B cell (primary cell): Measurements from ENCODE around the gene CTSH. TPM values are rescaled to one million over a fixed set of nuclear protein-coding genes. Genes with fewer than 3 reads are reported as not detected.

Experiments used
- ATAC-seq: fragments of 200-7000 bp; cut with Tn5 transposase; one replicate; pipeline ENCODE4 v1.10.0; 2021; ENCODE audit warnings: low read depth, mild to moderate bottlenecking, moderate number of reproducible peaks, moderate library complexity
- CTCF ChIA-PET: fragments of 350-600 bp; sonication (Branson Sonifier 250); formaldehyde crosslinking; loops from one replicate; lab custom pipeline; 2021; ENCODE audit warnings: antibody characterized with exemption, inconsistent platforms; lab: Charles Lee
- POLR2A ChIA-PET: fragments of 350-600 bp; sonication (Branson Sonifier 250); formaldehyde crosslinking; loops from one replicate; lab custom pipeline; 2021; ENCODE audit warnings: antibody characterized with exemption; lab: Charles Lee
- DNase-seq: peaks from one replicate; pipeline ENCODE4 v3.0.0; 2013
- H2AFZ ChIP-seq: 2 replicates; pipeline ENCODE4 v1.6.1; 2012; ENCODE audit warnings: mild to moderate bottlenecking, low read depth, low read length; ENCODE audit not compliant: insufficient read depth, poor library complexity, severe bottlenecking
- H3K27ac ChIP-seq, 2 donors: 1 replicate in 1 of 2; 2 replicates in 1 of 2; pipeline ENCODE4 v1.5.1; 2012 to 2013; ENCODE audit warnings: low read length in 2 of 2, mild to moderate bottlenecking in 2 of 2, moderate library complexity in 1 of 2
- H3K27me3 ChIP-seq, 4 experiments: fragments of 200-600 bp in 1 of 4; sonication (generic) in 1 of 4; replicated peaks in 1 of 4; 1 replicate in 2 of 4; 2 replicates in 2 of 4; pipeline versions ENCODE4 v1.6.1 to v1.7.0; 2013 to 2016; ENCODE audit warnings: low read length in 3 of 4, mild to moderate bottlenecking in 2 of 4, mixed read lengths in 1 of 4, moderate library complexity in 1 of 4; ENCODE audit not compliant: insufficient read depth in 4 of 4, control insufficient read depth in 3 of 4; ENCODE audit errors: control extremely low read depth in 1 of 4
- H3K36me3 ChIP-seq, 2 experiments: replicated peaks in 1 of 2; 1 replicate in 1 of 2; 2 replicates in 1 of 2; pipeline versions ENCODE4 v1.6.1 to v1.7.1; 2013; ENCODE audit warnings: low read length in 1 of 2; ENCODE audit not compliant: insufficient read depth in 2 of 2, control insufficient read depth in 1 of 2; ENCODE audit errors: control extremely low read depth in 1 of 2, extremely low read depth in 1 of 2
- H3K4me1 ChIP-seq, 2 donors: fragments of 200-600 bp in 1 of 2; sonication (generic) in 1 of 2; 1 replicate in 1 of 2; 2 replicates in 1 of 2; pipeline versions ENCODE4 v1.5.1 to v1.6.1; 2013 to 2017; ENCODE audit warnings: low read length in 2 of 2; ENCODE audit not compliant: control insufficient read depth in 2 of 2, insufficient read depth in 2 of 2
- H3K4me2 ChIP-seq: replicated peaks from 2 replicates; pipeline ENCODE3; 2012; ENCODE audit warnings: mild to moderate bottlenecking, low read depth, low read length; ENCODE audit not compliant: poor library complexity, severe bottlenecking
- H3K4me3 ChIP-seq, 5 experiments: fragments of 200-600 bp in 1 of 5; sonication (generic) in 1 of 5; 1 replicate in 3 of 5; 2 replicates in 2 of 5; pipeline versions ENCODE4 v1.5.1 to v1.7.0; 2011 to 2016; ENCODE audit warnings: low read length in 4 of 5, mild to moderate bottlenecking in 4 of 5, low read depth in 2 of 5, control low read depth in 1 of 5, moderate library complexity in 1 of 5; ENCODE audit not compliant: insufficient read depth in 1 of 5; ENCODE audit errors: control extremely low read depth in 1 of 5, extremely low read depth in 1 of 5
- H3K79me2 ChIP-seq: fragments of 200-600 bp; sonication (generic); one replicate; pipeline ENCODE4 v1.6.0; 2016; ENCODE audit warnings: low read length; ENCODE audit not compliant: control insufficient read depth, insufficient read depth
- H3K9ac ChIP-seq: fragments of 200-600 bp; sonication (generic); 2 replicates; pipeline ENCODE4 v1.6.1; 2017; ENCODE audit warnings: mild to moderate bottlenecking, low read length, moderate library complexity
- H3K9me3 ChIP-seq, 3 donors: one replicate each; pipeline versions ENCODE4 v1.6.1 to v1.7.1; 2013; ENCODE audit warnings: low read length in 2 of 3; ENCODE audit not compliant: control insufficient read depth in 2 of 3, insufficient read depth in 1 of 3; ENCODE audit errors: control extremely low read depth in 1 of 3
- H4K20me1 ChIP-seq: 2 replicates; pipeline ENCODE4 v1.6.0; 2012; ENCODE audit warnings: mild to moderate bottlenecking, low read length; ENCODE audit not compliant: insufficient read depth, control insufficient read depth, poor library complexity, severe bottlenecking
- H3K27ac Mint-ChIP-seq: one replicate; pipeline ENCODE4 v1.8.0; 2021; ENCODE audit warnings: mixed read lengths
- H3K27me3 Mint-ChIP-seq: one replicate; pipeline ENCODE4 v1.8.0; 2021; ENCODE audit warnings: mixed read lengths
- H3K4me1 Mint-ChIP-seq: one replicate; pipeline ENCODE4 v1.8.0; 2021; ENCODE audit warnings: mixed read lengths
- H3K4me3 Mint-ChIP-seq: one replicate; pipeline ENCODE4 v1.8.0; 2021; ENCODE audit warnings: mixed read lengths
- H3K9me3 Mint-ChIP-seq: one replicate; pipeline ENCODE4 v1.8.0; 2022; ENCODE audit warnings: mixed read lengths; ENCODE audit not compliant: insufficient read depth
- CTCF ChIP-seq: fragments of 200-600 bp; IDR thresholded peaks from one replicate; pipeline ENCODE4 v1.8.0; 2022; ENCODE audit warnings: antibody characterized with exemption, mild to moderate bottlenecking
- EZH2 ChIP-seq: IDR thresholded peaks from 2 replicates; pipeline ENCODE4 v1.6.1; 2012; ENCODE audit warnings: borderline replicate concordance, low read depth, mild to moderate bottlenecking, moderate library complexity, low read length; ENCODE audit not compliant: insufficient read depth, poor library complexity, severe bottlenecking
- WGBS: methylation state at CpG from one replicate; pipeline ENCODE4 v1.1.5; 2013; ENCODE audit warnings: missing lambda C conversion rate; ENCODE audit not compliant: insufficient coverage; 5-methylcytosine and 5-hydroxymethylcytosine counted together
- intact Hi-C: fragments of 100-400 bp; cut with micrococcal nuclease; formaldehyde crosslinking; loops from one replicate; pipeline ENCODE4 v1.10.0; 2022
- polyA plus RNA-seq: library from polyadenylated mRNA; depleted of rRNA; stranded (reverse); fragments of >200 nt; gene quantifications from 2 replicates; pipeline ENCODE4 v1.2.3, GENCODE V29; 2012
- total RNA-seq, 2 donors: library from RNA; stranded (reverse); fragments of 120-200 nt in 1 of 2; gene quantifications; 1 replicate in 1 of 2; 2 replicates in 1 of 2; pipeline versions ENCODE4 v1.2.3 to v1.2.4, GENCODE V29; 2013 to 2022

Gene CTSH
- total and polyA plus RNA-seq, 2 donors (not counting 1 experiment from before 2014, with no cell fraction given), result 399 to 441 TPM

- Mint-ChIP-seq H3K4me3 (no peak overlapping the region), H3K27me3 (no peaks in the 10 kb centered on the region), H3K4me1 (peaks cover 14% of the 10 kb centered on the region), H3K9me3 (no peaks in the 10 kb centered on the region), H3K27ac (no peak overlapping the region)
- Histone ChIP-seq H3K27ac (no peak overlapping the region), H3K9me3 (no peaks in the 10 kb centered on the region), H3K27me3 (no peaks in the 10 kb centered on the region), H3K4me3 (no peak overlapping the region), H3K79me2 (no peaks in the 10 kb centered on the region), H3K9ac (no peak overlapping the region), H4K20me1 (no peaks in the 10 kb centered on the region), H3K36me3 (no peaks in the 10 kb centered on the region), H3K4me1 (peaks cover 0 to 18% of the 10 kb centered on the region in 2 donors), H3K4me2 (no peak overlapping the region), H2AFZ (no peak overlapping the region)
- ChIA-PET POLR2A (interaction anchor here (0.6 kb wide), 1 partner anchor 197 kb away, joined by 3 read pairs; no protein-coding TSS in a partner anchor), CTCF (interaction anchor here (1.1 kb wide), 1 partner anchor 14 kb away, joined by 3 read pairs; no protein-coding TSS in a partner anchor)
- no peak for TF ChIP-seq CTCF
- WGBS, result 77% methylated on average over 10 of the region's 10 CpGs
- intact Hi-C loops, result no loop called here
- DNase-seq, result no peak
- ATAC-seq, result no peak
Measured at GRCh38 chr15:78993931-78994530, 49.2 kb upstream of the CTSH start.

GRCh38 chr15:78993257-78993930 is 48.5 kb upstream of the CTSH start:
- H3K79me2 ChIP-seq, result no peaks in the 10 kb centered on the region
- no peaks in the 10 kb centered on the region for H3K36me3 ChIP-seq
- Mint-ChIP-seq H3K27ac (peak overlapping the region; percentile 57), H3K4me3 (no peak overlapping the region), H3K9me3 (no peaks in the 10 kb centered on the region), H3K27me3 (no peaks in the 10 kb centered on the region), H3K4me1 (peaks cover 19% of the 10 kb centered on the region)
- H2AFZ ChIP-seq, result no peak overlapping the region
- H3K4me3 ChIP-seq, result no peak overlapping the region
- no peaks in the 10 kb centered on the region for H3K9me3 ChIP-seq
- H4K20me1 ChIP-seq, result no peaks in the 10 kb centered on the region
- H3K27ac ChIP-seq, result no peak overlapping the region
- no peak for DNase-seq
- TF ChIP-seq EZH2, result no peak
- TF ChIP-seq CTCF, result no peak
- POLR2A ChIA-PET, result no interaction called here
- intact Hi-C loops, result no loop called here
- H3K27me3 ChIP-seq, result no peaks in the 10 kb centered on the region
- 92% methylated on average over 3 of the region's 4 CpGs for WGBS
- H3K4me1 ChIP-seq, result peaks cover 5 to 24% of the 10 kb centered on the region in 2 donors
- H3K9ac ChIP-seq, result no peak overlapping the region
- no peak overlapping the region for H3K4me2 ChIP-seq
- CTCF ChIA-PET, result interaction anchor here (1.1 kb wide), 1 partner anchor 14 kb away, joined by 3 read pairs; no protein-coding TSS in a partner anchor
- ATAC-seq, result no peak
